HTERT RPE-1 (cell line): ENCODE measurements around the gene SH3BGR.

Experiments used
- in situ Hi-C: fragments of 300-500 bp; cut with MboI; formaldehyde crosslinking; loops from 4 replicates; pipeline ENCODE4 v1.14.3; 2020; ENCODE audit warnings: low sequenced_read_pairs

The SH3BGR gene

GRCh38 chr21:39510240-39510639, 58.5 kb downstream of the SH3BGR start:
- in situ Hi-C loops, result loop anchor here (25.0 kb wide), 1 partner anchor 202 kb away; no protein-coding TSS in a partner anchor

- in situ Hi-C loops, result loop anchor here (25.0 kb wide), 1 partner anchor 201 kb away; no protein-coding TSS in a partner anchor
Measured at GRCh38 chr21:39511102-39511501, 59.3 kb downstream of the SH3BGR start.

- in situ Hi-C loops, result loop anchor here (25.0 kb wide), 1 partner anchor 199 kb away; no protein-coding TSS in a partner anchor
Measured at GRCh38 chr21:39513735-39514134, 62.0 kb downstream of the SH3BGR start.

- in situ Hi-C loops, result loop anchor here (25.0 kb wide), 1 partner anchor 196 kb away; no protein-coding TSS in a partner anchor
Measured at GRCh38 chr21:39515684-39516472, 64.1 kb downstream of the SH3BGR start.

- in situ Hi-C loops, result loop anchor here (25.0 kb wide), 1 partner anchor 194 kb away; no protein-coding TSS in a partner anchor
Measured at GRCh38 chr21:39518055-39518846, 66.5 kb downstream of the SH3BGR start.

GRCh38 chr21:39518847-39519210, 67.1 kb downstream of the SH3BGR start:
- in situ Hi-C loops, result loop anchor here (25.0 kb wide), 1 partner anchor 193 kb away; no protein-coding TSS in a partner anchor

- in situ Hi-C loops, result loop anchor here (25.0 kb wide), 1 partner anchor 192 kb away; no protein-coding TSS in a partner anchor
Measured at GRCh38 chr21:39519835-39520234, 68.1 kb downstream of the SH3BGR start.

- in situ Hi-C loops, result loop anchor here (25.0 kb wide), 1 partner anchor 189 kb away; no protein-coding TSS in a partner anchor
Measured at GRCh38 chr21:39523399-39523798, 71.6 kb downstream of the SH3BGR start.

- in situ Hi-C loops, result loop anchor here (25.0 kb wide), 1 partner anchor 188 kb away; no protein-coding TSS in a partner anchor
Measured at GRCh38 chr21:39523915-39524314, 72.1 kb downstream of the SH3BGR start.

GRCh38 chr21:39525129-39525528, 73.4 kb downstream of the SH3BGR start:
- in situ Hi-C loops, result no loop called here

GRCh38 chr21:39525601-39526000, 73.8 kb downstream of the SH3BGR start:
- in situ Hi-C loops, result no loop called here

- in situ Hi-C loops, result no loop called here
Measured at GRCh38 chr21:39527067-39527595, 75.4 kb downstream of the SH3BGR start.

- in situ Hi-C loops, result no loop called here
Measured at GRCh38 chr21:39527664-39528381, 76.1 kb downstream of the SH3BGR start.

GRCh38 chr21:39529026-39529425, 77.3 kb downstream of the SH3BGR start:
- in situ Hi-C loops, result no loop called here

GRCh38 chr21:39531064-39531463, 79.3 kb downstream of the SH3BGR start:
- in situ Hi-C loops, result no loop called here

- in situ Hi-C loops, result no loop called here
Measured at GRCh38 chr21:39531840-39532239, 80.1 kb downstream of the SH3BGR start.

- in situ Hi-C loops, result no loop called here
Measured at GRCh38 chr21:39533545-39534380, 82.0 kb downstream of the SH3BGR start.

GRCh38 chr21:39535646-39536437, 84.1 kb downstream of the SH3BGR start:
- in situ Hi-C loops, result no loop called here

GRCh38 chr21:39536835-39537234, 85.1 kb downstream of the SH3BGR start:
- in situ Hi-C loops, result no loop called here
